Astrocyte (in vitro differentiated cells and primary cell): Measurements from ENCODE around the gene PODN.

Source experiments
- EZH2 ChIP-seq: IDR thresholded peaks from 2 replicates; pipeline ENCODE4 v1.6.1; 2012; ENCODE audit warnings: mild to moderate bottlenecking, low read length, inconsistent platforms; ENCODE audit not compliant: insufficient read depth
- TF ChIP-seq, protein P1 (sequence below): IDR thresholded peaks from 2 replicates; pipeline ENCODE4 v1.5.1; 2011; ENCODE audit warnings: low read depth, mild to moderate bottlenecking, inconsistent platforms, low read length, moderate library complexity; ENCODE audit not compliant: insufficient read depth

DNA sequence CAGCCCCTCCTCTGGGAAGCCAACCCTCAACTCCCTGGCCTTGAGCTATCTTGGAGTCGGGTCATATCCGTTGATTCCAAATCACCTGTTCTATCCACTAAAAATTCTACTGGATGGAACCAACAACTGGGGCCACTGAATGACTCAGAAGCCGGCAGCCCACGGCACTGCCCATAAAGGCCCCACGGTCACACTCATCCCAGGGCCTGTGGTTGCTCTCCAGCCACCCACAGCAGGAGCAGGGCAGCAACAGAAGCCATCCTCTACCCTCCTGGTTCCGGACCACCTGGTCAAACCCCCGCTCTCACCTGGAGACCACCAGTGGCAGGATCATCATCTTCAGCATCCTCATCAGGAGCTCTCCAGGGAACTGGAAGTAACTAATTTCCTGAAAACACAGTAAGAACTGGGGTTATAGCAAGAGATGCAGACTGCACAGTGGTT lies 72.1 kb downstream of the PODN start:
- TF ChIP-seq EZH2, result no peak
- TF ChIP-seq, protein P1, sequence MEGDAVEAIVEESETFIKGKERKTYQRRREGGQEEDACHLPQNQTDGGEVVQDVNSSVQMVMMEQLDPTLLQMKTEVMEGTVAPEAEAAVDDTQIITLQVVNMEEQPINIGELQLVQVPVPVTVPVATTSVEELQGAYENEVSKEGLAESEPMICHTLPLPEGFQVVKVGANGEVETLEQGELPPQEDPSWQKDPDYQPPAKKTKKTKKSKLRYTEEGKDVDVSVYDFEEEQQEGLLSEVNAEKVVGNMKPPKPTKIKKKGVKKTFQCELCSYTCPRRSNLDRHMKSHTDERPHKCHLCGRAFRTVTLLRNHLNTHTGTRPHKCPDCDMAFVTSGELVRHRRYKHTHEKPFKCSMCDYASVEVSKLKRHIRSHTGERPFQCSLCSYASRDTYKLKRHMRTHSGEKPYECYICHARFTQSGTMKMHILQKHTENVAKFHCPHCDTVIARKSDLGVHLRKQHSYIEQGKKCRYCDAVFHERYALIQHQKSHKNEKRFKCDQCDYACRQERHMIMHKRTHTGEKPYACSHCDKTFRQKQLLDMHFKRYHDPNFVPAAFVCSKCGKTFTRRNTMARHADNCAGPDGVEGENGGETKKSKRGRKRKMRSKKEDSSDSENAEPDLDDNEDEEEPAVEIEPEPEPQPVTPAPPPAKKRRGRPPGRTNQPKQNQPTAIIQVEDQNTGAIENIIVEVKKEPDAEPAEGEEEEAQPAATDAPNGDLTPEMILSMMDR, result no peak
